Endodermal cell (in vitro differentiated cells): ENCODE measurements around the gene ZNF222. TPM values are rescaled to one million over a fixed set of nuclear protein-coding genes. Genes with fewer than 3 reads are reported as not detected.

Experiments used
- DNase-seq: peaks from one replicate; pipeline ENCODE4 v3.0.0-alpha.2; 2017
- H3K27ac ChIP-seq: 2 replicates; pipeline ENCODE4 v1.5.1; 2013; ENCODE audit warnings: mild to moderate bottlenecking, low read depth, low read length, moderate library complexity
- H3K27me3 ChIP-seq: 2 replicates; pipeline ENCODE4 v1.6.1; 2013; ENCODE audit warnings: mild to moderate bottlenecking, low read length, moderate library complexity; ENCODE audit not compliant: insufficient read depth, control insufficient read depth, poor library complexity, severe bottlenecking
- H3K36me3 ChIP-seq: 2 replicates; pipeline ENCODE4 v1.7.0; 2013; ENCODE audit warnings: mild to moderate bottlenecking, low read length, moderate library complexity; ENCODE audit not compliant: control insufficient read depth, insufficient read depth
- H3K4me1 ChIP-seq: one replicate; pipeline ENCODE4 v1.7.0; 2013; ENCODE audit warnings: low read length; ENCODE audit not compliant: control insufficient read depth, insufficient read depth
- H3K4me3 ChIP-seq: 2 replicates; pipeline ENCODE4 v1.5.1; 2013; ENCODE audit warnings: mild to moderate bottlenecking, low read length, moderate library complexity
- H3K9ac ChIP-seq: 2 replicates; pipeline ENCODE4 v1.6.1; 2013; ENCODE audit warnings: mild to moderate bottlenecking, low read length, moderate library complexity; ENCODE audit not compliant: poor library complexity, severe bottlenecking; ENCODE audit errors: extremely low read depth
- H3K9me3 ChIP-seq: 2 replicates; pipeline ENCODE4 v1.6.1; 2013; ENCODE audit warnings: mild to moderate bottlenecking, low read length, moderate library complexity; ENCODE audit not compliant: control insufficient read depth
- H3K27ac Mint-ChIP-seq: 2 replicates; pipeline ENCODE4 v1.8.0; 2020; ENCODE audit warnings: mixed read lengths
- H3K27me3 Mint-ChIP-seq: 2 replicates; pipeline ENCODE4 v1.8.0; 2021; ENCODE audit warnings: mild to moderate bottlenecking, mixed read lengths; ENCODE audit not compliant: insufficient read depth
- H3K36me3 Mint-ChIP-seq: 2 replicates; pipeline ENCODE4 v1.8.0; 2020; ENCODE audit warnings: low read depth, mixed read lengths
- H3K4me1 Mint-ChIP-seq: 2 replicates; pipeline ENCODE4 v1.8.0; 2020; ENCODE audit warnings: mixed read lengths
- H3K4me3 Mint-ChIP-seq: 2 replicates; pipeline ENCODE4 v1.8.0; 2020; ENCODE audit warnings: mild to moderate bottlenecking, moderate library complexity, mixed read lengths
- H3K9me3 Mint-ChIP-seq: 2 replicates; pipeline ENCODE4 v1.8.0; 2020; ENCODE audit warnings: mild to moderate bottlenecking, mixed read lengths
- CTCF ChIP-seq: fragments of 200-600 bp; sonication (generic); conservative IDR thresholded peaks from 2 replicates; pipeline ENCODE4 v1.5.0; 2021; ENCODE audit warnings: antibody characterized with exemption, mild to moderate bottlenecking
- WGBS, 2 experiments: methylation state at CpG; one replicate each; pipeline versions ENCODE4 v1.1.5 to v1.1.7; 2013; ENCODE audit warnings: missing lambda C conversion rate in 2 of 2, mixed read lengths in 1 of 2; ENCODE audit not compliant: insufficient coverage in 1 of 2, insufficient read length in 1 of 2; 5-methylcytosine and 5-hydroxymethylcytosine counted together
- total RNA-seq, 2 donors: library from RNA; stranded (reverse); fragmentation: NEBNext Ultra II Directional in 1 of 2; extraction: Animal tissue kit (Norgen Biotek cat#: 25700) in 1 of 2; gene quantifications; 2 replicates in 1 of 2; 3 replicates in 1 of 2; pipeline ENCODE4 v1.2.1, GENCODE V29; 2021

Gene ZNF222
- total RNA-seq, 2 donors from 2014 or later: 5.0 to 6.0 TPM

DNA sequence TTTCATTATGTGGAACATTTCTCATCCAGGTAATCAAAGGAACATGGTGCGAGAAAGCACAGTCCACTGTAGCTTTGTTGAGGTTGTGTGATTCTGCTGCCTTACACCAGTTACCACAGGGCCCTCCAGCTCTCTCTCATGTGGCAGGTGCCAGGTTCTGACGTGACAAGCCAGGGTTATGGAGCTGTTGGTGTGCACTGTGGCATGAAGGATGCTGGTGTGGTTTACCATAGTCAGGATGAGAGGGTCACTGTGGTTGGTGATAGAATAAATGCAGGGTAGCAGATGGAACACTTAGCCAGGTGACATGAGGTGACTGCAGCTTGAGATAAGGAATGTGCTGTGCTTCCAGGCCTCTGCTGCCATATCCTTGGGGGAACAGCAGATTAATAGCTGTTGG is 34.0 kb downstream of the ZNF222 start:
- Histone ChIP-seq H3K9me3 (no peaks in the 10 kb centered on the region), H3K4me1 (no peaks in the 10 kb centered on the region), H3K9ac (no peak overlapping the region), H3K27ac (no peak overlapping the region), H3K27me3 (no peaks in the 10 kb centered on the region), H3K36me3 (peaks cover 75% of the 10 kb centered on the region), H3K4me3 (no peak overlapping the region)
- H3K27me3 Mint-ChIP-seq: no peaks in the 10 kb centered on the region
- WGBS, 2 experiments: 93% methylated on average over 2 of the region's 2 CpGs; no CpG with 5 or more reads in 1 of the 2 experiments
- H3K4me3 Mint-ChIP-seq: no peak overlapping the region
- peaks cover 91% of the 10 kb centered on the region for H3K36me3 Mint-ChIP-seq
- TF ChIP-seq CTCF: no peak
- DNase-seq: no peak
- no peaks in the 10 kb centered on the region for H3K4me1 Mint-ChIP-seq
- peaks cover 4% of the 10 kb centered on the region for H3K9me3 Mint-ChIP-seq
- no peak overlapping the region for H3K27ac Mint-ChIP-seq

- Mint-ChIP-seq H3K4me3 (no peak overlapping the region), H3K36me3 (peaks cover 92% of the 10 kb centered on the region), H3K27ac (no peak overlapping the region), H3K4me1 (no peaks in the 10 kb centered on the region), H3K27me3 (no peaks in the 10 kb centered on the region), H3K9me3 (peaks cover 18% of the 10 kb centered on the region)
- no peaks in the 10 kb centered on the region for H3K27me3 ChIP-seq
- no peak for DNase-seq
- WGBS, 2 experiments: 89% methylated on average over 1 of the region's 1 CpG
- no peaks in the 10 kb centered on the region for H3K4me1 ChIP-seq
- H3K36me3 ChIP-seq: peaks cover 86% of the 10 kb centered on the region
- H3K27ac ChIP-seq: no peak overlapping the region
- no peak overlapping the region for H3K4me3 ChIP-seq
- no peak overlapping the region for H3K9ac ChIP-seq
- no peak for TF ChIP-seq CTCF
- H3K9me3 ChIP-seq: peaks cover 13% of the 10 kb centered on the region
Measured at GRCh38 chr19:44061038-44061437, 35.9 kb downstream of the ZNF222 start.

DNA sequence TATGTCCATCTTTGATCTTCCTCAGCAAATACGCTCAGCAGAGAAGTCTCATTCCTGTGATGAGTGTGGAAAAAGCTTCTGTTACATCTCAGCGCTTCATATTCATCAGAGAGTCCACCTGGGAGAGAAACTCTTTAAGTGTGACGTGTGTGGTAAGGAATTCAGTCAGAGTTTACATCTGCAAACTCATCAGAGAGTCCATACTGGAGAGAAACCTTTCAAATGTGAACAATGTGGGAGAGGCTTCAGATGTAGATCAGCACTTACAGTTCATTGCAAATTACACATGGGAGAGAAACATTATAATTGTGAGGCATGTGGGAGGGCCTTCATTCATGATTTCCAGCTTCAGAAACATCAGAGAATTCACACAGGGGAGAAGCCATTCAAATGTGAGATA is 41.1 kb downstream of the ZNF222 start:
- Histone ChIP-seq H3K27me3 (no peaks in the 10 kb centered on the region), H3K9ac (no peak overlapping the region), H3K4me1 (no peaks in the 10 kb centered on the region), H3K36me3 (peaks cover 67% of the 10 kb centered on the region), H3K9me3 (peaks cover 42% of the 10 kb centered on the region), H3K27ac (no peak overlapping the region), H3K4me3 (peak overlapping the region; percentile 47)
- Mint-ChIP-seq H3K27me3 (peaks cover 4% of the 10 kb centered on the region), H3K4me1 (no peaks in the 10 kb centered on the region), H3K27ac (no peak overlapping the region), H3K4me3 (no peak overlapping the region), H3K36me3 (peaks cover 74% of the 10 kb centered on the region), H3K9me3 (peaks cover 48% of the 10 kb centered on the region)
- TF ChIP-seq CTCF: no peak
- no peak for DNase-seq
- 64 to 100% methylated on average over 1 to 3 of the region's 3 CpGs for WGBS, 2 experiments
